Natural killer cell treated with Interleukin-12 subunit alpha and Interleukin-12 subunit beta and Interleukin-15 and Interleukin-18, amount 100 ng/mL, for 72 hours (primary cell): ENCODE data around the gene VAV2. TPM values are rescaled to one million over a fixed set of nuclear protein-coding genes. Genes with fewer than 3 reads are reported as not detected.

Experiments used
- ATAC-seq, 2 donors: fragments of 150-1000 bp; cut with Tn5 transposase in 1 of 2; sonication (Bioruptor Pico), chemical (Tn5 transposase) in 1 of 2; 2 replicates each; pipeline ENCODE4 v1.10.0; 2021
- DNase-seq: peaks from one replicate; pipeline ENCODE4 v3.0.0; 2022; ENCODE audit warnings: low spot score
- H3K27ac Mint-ChIP-seq, 2 donors: 1 replicate in 1 of 2; 2 replicates in 1 of 2; pipeline ENCODE4 v1.8.0; 2022; ENCODE audit warnings: mixed read lengths in 2 of 2, mild to moderate bottlenecking in 1 of 2, moderate library complexity in 1 of 2
- H3K27me3 Mint-ChIP-seq, 2 donors: 1 replicate in 1 of 2; 2 replicates in 1 of 2; pipeline ENCODE4 v1.8.0; 2022; ENCODE audit warnings: mixed read lengths in 2 of 2
- H3K36me3 Mint-ChIP-seq: one replicate; pipeline ENCODE4 v1.8.0; 2022; ENCODE audit warnings: mixed read lengths
- H3K4me1 Mint-ChIP-seq, 2 donors: 1 replicate in 1 of 2; 2 replicates in 1 of 2; pipeline ENCODE4 v1.8.0; 2022; ENCODE audit warnings: low read depth in 2 of 2, mixed read lengths in 2 of 2, mild to moderate bottlenecking in 1 of 2
- H3K4me3 Mint-ChIP-seq: one replicate; pipeline ENCODE4 v1.8.0; 2022; ENCODE audit warnings: mixed read lengths
- H3K9me3 Mint-ChIP-seq: 2 replicates; pipeline ENCODE4 v1.8.0; 2022; ENCODE audit warnings: mixed read lengths
- total RNA-seq, 2 donors: library from RNA; stranded (reverse); gene quantifications; one replicate each; pipeline ENCODE4 v1.2.3, GENCODE V29; 2022

VAV2 gene
- total RNA-seq, 2 donors from 2014 or later, result 1.9 to 6.7 TPM

DNA sequence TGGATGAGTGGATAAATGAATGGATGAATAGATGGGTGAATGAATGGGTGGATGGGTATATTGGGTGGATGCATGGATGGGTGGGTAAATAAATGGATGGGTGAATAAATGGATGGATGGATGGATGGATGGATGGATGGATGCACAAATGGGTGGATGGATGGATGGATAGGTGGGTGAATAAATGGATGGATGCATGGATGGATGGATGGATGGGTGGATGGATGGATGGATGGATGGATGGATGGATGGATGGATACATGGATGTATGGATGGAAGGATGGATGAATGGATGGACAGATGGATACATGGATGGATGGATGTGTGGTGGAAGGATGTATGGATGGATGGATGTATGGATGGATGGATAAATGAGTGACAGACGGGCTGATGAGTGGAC lies 140.4 kb downstream of the VAV2 start:
- Mint-ChIP-seq H3K4me1 (peaks cover 0 to 4% of the 10 kb centered on the region in 2 donors), H3K4me3 (no peak overlapping the region), H3K9me3 (no peaks in the 10 kb centered on the region), H3K27ac (no peak overlapping the region), H3K36me3 (no peaks in the 10 kb centered on the region), H3K27me3 (no peaks in the 10 kb centered on the region)
- DNase-seq, result no peak
- no peak for ATAC-seq

DNA sequence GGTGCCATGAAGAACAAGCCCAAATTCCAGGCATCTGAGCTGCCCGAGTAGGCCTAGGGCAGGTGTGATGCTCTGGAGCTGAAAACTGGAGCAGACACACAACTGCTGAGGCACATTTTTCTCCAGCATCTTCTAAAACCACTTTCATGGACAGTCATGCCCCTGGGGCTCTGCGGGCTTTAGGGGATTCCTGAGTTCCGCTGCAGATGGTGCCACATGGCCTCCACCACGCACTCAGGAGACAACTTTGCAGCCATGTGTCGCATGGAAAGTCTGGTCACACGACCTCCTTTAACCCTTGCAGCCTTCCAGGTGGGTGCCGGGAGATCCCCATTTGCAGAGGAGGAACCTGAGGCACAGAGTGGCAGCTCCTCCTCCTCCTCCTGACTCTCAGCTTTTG lies 141.2 kb downstream of the VAV2 start:
- Mint-ChIP-seq H3K9me3 (no peaks in the 10 kb centered on the region), H3K36me3 (no peaks in the 10 kb centered on the region), H3K27ac (no peak overlapping the region), H3K4me3 (no peak overlapping the region), H3K27me3 (no peaks in the 10 kb centered on the region), H3K4me1 (peaks cover 0 to 3% of the 10 kb centered on the region in 2 donors)
- ATAC-seq (no peak), DNase-seq (no peak)

DNA sequence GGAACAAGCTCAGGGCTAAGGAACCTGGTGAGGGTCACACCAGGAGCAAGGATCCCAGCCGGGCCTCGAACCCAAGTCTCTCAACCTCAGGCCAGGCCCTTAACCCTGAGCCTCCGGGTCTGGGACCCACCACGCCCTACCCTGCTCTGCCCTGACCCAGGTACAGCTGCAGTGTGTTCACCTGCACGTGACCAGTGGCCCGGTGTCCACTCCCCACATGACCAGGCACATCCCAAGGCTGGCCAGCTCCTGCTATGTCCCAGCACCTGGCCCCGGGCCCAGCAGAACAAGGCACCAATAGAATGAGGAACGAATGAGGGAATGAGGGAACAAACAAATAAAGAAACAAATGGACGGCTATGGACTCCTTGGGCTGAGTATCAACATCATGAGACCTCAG lies 142.0 kb downstream of the VAV2 start:
- ATAC-seq (no peak), DNase-seq (no peak)
- no peak overlapping the region for H3K27ac Mint-ChIP-seq
- H3K9me3 Mint-ChIP-seq, result no peaks in the 10 kb centered on the region
- no peaks in the 10 kb centered on the region for H3K36me3 Mint-ChIP-seq
- no peaks in the 10 kb centered on the region for H3K4me1 Mint-ChIP-seq
- H3K27me3 Mint-ChIP-seq, result no peaks in the 10 kb centered on the region
- no peak overlapping the region for H3K4me3 Mint-ChIP-seq

DNA sequence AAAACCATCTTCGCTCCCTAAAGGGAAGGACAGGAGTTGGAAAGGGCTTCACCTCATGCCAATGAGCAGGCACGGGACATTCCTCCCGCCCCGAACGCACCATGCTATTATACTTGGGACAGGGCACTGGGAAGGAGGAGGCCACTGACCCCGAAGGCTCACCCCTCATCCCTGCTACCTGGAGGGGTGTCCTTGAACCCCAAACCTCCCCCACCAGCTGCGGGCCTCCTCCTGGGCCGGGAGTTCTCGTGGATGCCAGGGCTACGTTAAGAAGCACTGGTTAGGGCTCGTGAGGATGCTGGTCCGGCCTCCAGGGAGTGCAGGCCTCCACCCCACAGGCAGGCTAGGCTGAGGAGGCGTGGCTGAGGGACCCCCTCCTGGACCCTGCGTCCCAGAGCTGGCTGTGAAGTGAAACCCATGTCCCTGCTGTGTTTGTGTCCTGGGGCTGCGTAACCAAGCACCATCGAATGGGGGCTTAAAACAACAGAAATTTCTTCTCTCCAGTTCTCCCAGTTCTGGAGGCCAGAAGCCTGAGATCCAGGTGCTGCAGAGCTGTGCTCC lies 142.9 kb downstream of the VAV2 start:
- Mint-ChIP-seq H3K36me3 (no peaks in the 10 kb centered on the region), H3K4me1 (no peaks in the 10 kb centered on the region), H3K27ac (no peak overlapping the region), H3K4me3 (no peak overlapping the region), H3K9me3 (no peaks in the 10 kb centered on the region), H3K27me3 (no peaks in the 10 kb centered on the region)
- DNase-seq, result no peak
- ATAC-seq, result no peak

DNA sequence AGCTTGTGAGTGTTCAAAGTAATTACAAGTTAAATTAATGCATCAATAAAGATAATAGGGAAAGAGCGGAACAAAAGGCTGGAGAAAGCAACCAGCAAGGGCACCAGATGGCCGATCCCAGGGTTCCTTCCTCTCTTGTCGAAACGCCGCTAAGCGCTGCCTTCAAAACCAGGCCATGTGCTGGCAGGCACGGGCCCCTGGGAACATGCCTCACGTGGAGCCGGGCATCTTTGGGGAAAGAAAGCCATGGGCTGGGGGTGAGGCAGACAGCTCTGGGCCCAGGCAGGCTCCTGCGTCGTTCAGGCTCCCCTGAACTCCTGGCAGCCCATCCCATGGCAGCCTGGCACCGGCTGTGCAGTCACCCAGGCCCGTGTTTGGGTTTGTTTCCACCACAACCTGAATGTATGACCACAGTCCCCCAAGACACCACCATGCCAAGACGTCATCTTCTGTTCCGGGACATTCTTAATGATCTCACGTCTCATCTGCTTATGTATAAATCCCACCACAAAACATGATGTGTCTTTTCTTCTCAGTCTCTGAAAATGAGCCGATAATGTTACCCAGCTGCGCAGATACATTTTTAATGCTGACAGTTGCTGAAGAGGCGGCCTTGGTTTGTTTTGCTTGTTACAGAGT lies 143.5 kb downstream of the VAV2 start:
- Mint-ChIP-seq H3K36me3 (no peaks in the 10 kb centered on the region), H3K4me1 (peaks cover 0 to under 1% of the 10 kb centered on the region in 2 donors), H3K9me3 (no peaks in the 10 kb centered on the region), H3K27ac (no peak overlapping the region), H3K4me3 (no peak overlapping the region), H3K27me3 (no peaks in the 10 kb centered on the region)
- ATAC-seq (no peak), DNase-seq (no peak)

DNA sequence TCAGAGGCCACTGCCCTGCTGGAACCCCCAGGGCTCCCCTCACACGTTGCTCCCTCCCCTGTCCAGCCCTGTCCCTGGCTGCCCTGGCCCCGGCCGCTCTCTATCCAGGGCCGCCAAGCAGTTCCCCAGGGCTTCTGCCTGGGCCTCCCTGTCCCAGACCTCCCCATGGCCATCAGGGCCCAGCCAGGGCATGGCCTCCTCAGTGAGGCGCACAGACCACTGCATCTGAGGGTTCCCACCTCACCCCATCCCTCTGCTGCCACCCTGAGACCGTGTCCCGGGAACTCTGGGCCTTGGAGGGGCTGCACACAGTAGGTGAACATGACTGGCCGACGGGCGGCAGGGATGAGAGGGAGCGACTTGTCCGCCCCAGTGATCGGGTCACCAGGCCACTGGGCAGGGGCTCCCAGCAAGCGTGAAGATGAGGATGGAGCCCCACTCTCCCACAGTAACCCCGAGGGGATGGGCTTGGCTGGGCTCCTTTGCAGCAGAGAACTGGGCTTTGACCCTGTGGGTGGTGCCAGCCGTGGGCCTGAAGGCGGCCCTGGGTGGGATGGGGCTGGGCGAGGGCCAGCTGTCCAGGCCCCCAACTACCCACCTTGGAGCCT lies 145.5 kb downstream of the VAV2 start:
- no peak for DNase-seq
- Mint-ChIP-seq H3K36me3 (no peaks in the 10 kb centered on the region), H3K4me1 (peaks cover 0 to 3% of the 10 kb centered on the region in 2 donors), H3K9me3 (no peaks in the 10 kb centered on the region), H3K27me3 (peaks cover 0 to 2% of the 10 kb centered on the region in 2 donors), H3K27ac (no peak overlapping the region), H3K4me3 (no peak overlapping the region)
- peak in 1 of 2 donors; percentile 26 for ATAC-seq

DNA sequence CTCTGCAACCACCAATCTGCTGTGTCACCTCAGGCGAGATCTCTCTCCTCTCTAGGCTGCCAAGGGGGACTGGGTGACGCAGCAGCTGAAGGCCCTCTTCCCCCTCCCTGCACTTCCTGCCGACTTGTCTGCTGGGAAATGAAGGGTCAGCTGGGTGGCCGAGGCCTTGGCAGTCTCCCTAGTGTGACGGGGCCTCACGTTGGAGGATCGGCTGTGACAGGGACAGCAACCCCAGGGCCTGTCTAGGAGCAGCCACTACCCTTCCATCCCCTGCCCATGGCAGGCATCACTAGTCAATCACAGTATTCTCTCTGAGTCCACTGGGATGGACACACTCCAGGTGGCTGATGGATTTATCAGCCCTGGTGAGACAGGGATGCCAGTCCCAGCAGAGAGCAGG lies 146.7 kb downstream of the VAV2 start:
- Mint-ChIP-seq H3K4me3 (no peak overlapping the region), H3K9me3 (no peaks in the 10 kb centered on the region)
- peak; percentile 43 to 55 for ATAC-seq

DNA sequence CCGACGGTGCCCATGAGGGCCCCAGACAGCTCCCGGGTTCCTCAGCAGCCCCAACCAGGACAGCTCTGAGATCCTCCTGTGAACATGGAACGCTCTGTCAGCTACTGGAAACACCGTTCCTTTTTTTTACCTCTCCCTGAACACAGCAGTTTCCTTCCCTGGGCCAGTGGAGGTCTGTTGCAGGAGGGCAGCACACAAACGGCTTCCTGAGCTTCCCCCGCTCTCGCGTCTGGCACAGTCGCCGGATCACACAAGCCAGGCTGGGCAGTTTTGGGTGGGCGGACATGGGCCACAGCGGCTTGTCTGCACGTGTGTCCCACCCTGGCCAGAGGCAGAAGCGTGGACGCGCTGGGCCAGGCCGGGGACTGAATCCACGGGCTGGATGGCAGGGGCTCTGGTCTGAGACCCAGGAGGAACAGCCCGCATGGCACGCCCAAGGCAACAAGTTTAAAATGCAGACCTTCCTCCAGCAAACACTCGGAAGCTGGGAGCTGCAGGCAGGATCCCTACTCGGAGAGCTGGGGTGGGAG lies 147.2 kb downstream of the VAV2 start:
- Mint-ChIP-seq H3K4me1 (peaks cover 0 to 3% of the 10 kb centered on the region in 2 donors), H3K36me3 (no peaks in the 10 kb centered on the region), H3K9me3 (no peaks in the 10 kb centered on the region), H3K27ac (no peak overlapping the region), H3K4me3 (no peak overlapping the region), H3K27me3 (peaks cover 0 to 2% of the 10 kb centered on the region in 2 donors)
- ATAC-seq (no peak), DNase-seq (no peak)

More for the DNA sequence above, 146.7 kb downstream of the VAV2 start:
- no peak for DNase-seq
- peaks cover 0 to 3% of the 10 kb centered on the region in 2 donors for H3K4me1 Mint-ChIP-seq
- H3K27me3 Mint-ChIP-seq, result peaks cover 0 to 2% of the 10 kb centered on the region in 2 donors
- no peak overlapping the region for H3K27ac Mint-ChIP-seq
- H3K36me3 Mint-ChIP-seq, result no peaks in the 10 kb centered on the region

DNA sequence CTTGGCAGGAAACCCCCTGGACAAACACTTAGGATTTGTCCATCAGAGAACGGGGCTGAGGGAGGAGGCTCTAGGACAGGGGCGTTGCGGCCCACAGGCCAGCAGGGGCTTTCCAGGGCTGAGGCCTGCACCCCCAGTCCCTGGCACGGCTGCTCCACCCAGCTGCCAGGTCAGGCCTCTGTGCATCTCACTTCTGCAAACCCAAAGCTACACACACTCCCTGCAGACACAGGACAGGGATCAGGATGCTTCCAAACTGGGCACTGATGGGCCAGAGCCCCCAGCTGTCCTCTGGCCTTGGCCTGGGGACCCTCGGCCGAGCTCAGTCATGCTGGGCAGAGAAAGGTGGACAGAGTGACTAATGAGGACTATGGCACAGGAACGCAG lies 147.7 kb downstream of the VAV2 start:
- Mint-ChIP-seq H3K4me1 (peaks cover 0 to 3% of the 10 kb centered on the region in 2 donors), H3K36me3 (no peaks in the 10 kb centered on the region), H3K9me3 (no peaks in the 10 kb centered on the region), H3K4me3 (no peak overlapping the region), H3K27ac (no peak overlapping the region), H3K27me3 (peaks cover 0 to 2% of the 10 kb centered on the region in 2 donors)
- ATAC-seq (no peak), DNase-seq (no peak)

DNA sequence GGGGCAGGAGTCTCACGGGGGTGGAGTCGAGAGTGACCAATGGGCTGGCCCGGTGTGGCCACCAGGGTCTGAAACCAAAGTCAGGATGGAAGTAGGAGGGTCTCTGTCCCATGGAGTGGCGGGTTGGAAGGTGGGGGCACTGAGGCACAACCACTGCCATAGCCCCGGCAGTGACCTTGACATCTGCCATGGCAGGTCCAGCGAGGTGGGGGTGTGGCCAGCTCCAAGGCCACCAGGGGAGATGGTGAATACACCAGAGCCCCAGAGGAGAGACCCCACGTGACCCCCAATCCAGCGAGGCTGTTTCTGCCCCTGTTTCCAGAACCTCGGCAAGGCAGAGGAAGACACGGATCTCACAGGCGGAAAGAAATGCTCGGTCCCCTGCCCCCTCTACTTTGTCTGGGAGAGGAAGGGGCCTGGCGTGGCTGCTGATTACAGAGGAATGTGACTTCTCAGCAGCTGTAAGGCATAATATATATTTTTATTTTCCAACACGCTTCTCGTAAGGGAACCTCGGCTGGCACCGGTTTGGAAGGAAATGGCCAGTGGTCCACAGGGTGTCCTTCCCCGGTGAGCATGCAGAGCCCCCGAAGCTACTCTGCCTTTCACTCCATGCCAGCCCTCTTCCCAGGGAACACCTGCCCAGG lies 148.2 kb downstream of the VAV2 start:
- H3K27ac Mint-ChIP-seq, result no peak overlapping the region
- ATAC-seq (no peak), DNase-seq (no peak)
- peaks cover 0 to 2% of the 10 kb centered on the region in 2 donors for H3K27me3 Mint-ChIP-seq
- no peaks in the 10 kb centered on the region for H3K36me3 Mint-ChIP-seq
- no peak overlapping the region for H3K4me3 Mint-ChIP-seq
- H3K9me3 Mint-ChIP-seq, result no peaks in the 10 kb centered on the region
- peaks cover 0 to 3% of the 10 kb centered on the region in 2 donors for H3K4me1 Mint-ChIP-seq

DNA sequence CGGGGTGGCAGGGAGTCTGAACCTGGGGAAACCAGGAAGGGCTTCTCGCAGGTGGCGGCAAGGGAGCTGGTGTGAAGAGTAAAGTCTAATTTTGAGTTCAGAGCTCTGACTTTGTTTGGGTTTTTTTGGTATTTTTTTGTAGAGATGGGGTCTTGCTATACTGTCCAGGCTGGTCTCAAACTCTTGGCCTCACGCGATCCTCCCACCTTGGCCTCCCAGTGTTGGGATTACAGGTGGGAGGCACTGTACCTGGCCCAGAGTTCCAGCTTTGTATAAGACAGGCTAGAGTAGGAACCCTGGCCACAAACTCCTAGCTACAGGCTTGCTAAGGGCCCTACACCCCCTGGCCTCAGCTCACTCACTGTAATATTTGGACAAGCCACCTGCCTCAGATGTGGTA lies 148.9 kb downstream of the VAV2 start:
- peaks cover 0 to 3% of the 10 kb centered on the region in 2 donors for H3K4me1 Mint-ChIP-seq
- H3K27ac Mint-ChIP-seq, result no peak overlapping the region
- no peak for ATAC-seq
- no peaks in the 10 kb centered on the region for H3K36me3 Mint-ChIP-seq
- no peak for DNase-seq
- no peak overlapping the region for H3K4me3 Mint-ChIP-seq
- H3K27me3 Mint-ChIP-seq, result peaks cover 0 to 2% of the 10 kb centered on the region in 2 donors
- H3K9me3 Mint-ChIP-seq, result no peaks in the 10 kb centered on the region

DNA sequence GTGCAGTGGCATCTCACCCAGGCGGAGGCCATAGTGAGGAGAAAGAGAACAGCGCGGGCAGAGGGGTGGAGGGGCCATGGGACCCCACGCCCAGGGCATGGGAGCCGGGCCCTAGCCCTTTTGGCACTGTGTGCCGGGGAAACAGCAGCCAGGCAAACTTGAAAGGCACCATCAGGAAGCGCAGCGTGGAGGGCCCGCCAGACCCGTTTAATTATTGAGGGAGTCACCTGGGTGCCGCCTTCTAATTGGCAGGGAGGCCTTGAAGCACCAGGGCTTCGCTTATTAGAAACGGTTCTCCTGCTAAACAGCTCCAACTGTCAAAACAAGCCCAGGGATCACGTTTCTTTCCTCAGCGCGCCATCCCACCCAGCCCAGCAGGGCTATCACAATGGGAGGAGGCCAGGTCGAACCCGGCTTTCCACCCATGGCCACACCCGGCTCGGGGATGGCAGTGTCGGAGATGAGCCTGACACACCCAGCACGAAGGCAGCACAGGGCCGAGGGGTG lies 149.3 kb downstream of the VAV2 start:
- Mint-ChIP-seq H3K4me1 (peaks cover 0 to 3% of the 10 kb centered on the region in 2 donors), H3K27ac (no peak overlapping the region), H3K4me3 (no peak overlapping the region), H3K27me3 (peaks cover 0 to 3% of the 10 kb centered on the region in 2 donors), H3K9me3 (no peaks in the 10 kb centered on the region), H3K36me3 (no peaks in the 10 kb centered on the region)
- DNase-seq (no peak), ATAC-seq (no peak)

DNA sequence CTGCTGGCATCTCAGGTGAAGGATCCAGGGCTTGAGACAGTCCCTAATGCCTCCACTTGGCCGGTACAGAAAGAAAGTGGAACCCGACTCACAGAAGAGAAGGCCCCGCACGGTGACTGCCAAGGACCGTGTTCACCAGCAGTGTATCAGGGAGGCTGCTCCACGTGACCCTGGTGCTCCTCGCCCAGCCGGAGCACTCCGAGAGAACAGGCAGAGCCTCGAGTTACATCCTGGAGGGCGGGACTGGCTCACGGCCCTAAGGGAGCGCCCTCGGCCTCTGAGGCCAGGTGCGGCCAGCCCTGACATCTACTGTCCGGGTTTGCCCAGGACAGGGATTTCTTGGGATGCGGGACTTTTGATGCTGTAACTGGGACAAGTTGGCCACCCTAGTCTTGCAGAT lies 149.9 kb downstream of the VAV2 start:
- H3K27ac Mint-ChIP-seq, result no peak overlapping the region
- H3K4me3 Mint-ChIP-seq, result no peak overlapping the region
- H3K9me3 Mint-ChIP-seq, result no peaks in the 10 kb centered on the region

More for the DNA sequence above, 149.9 kb downstream of the VAV2 start:
- Mint-ChIP-seq H3K36me3 (no peaks in the 10 kb centered on the region), H3K4me1 (peaks cover 0 to 3% of the 10 kb centered on the region in 2 donors), H3K27me3 (peaks cover 0 to 5% of the 10 kb centered on the region in 2 donors)
- ATAC-seq (no peak), DNase-seq (no peak)
